ENCODE measurements around the gene IL1A.
"Not testable (repeated sequence)": the region's sequence is repeated elsewhere in the genome, so short reads cannot be mapped to it uniquely, and the experiment has no call there.

Gene IL1A

GRCh38 chr2:112784199-112785189, at the start of gene IL1A:
Gene IL1A, minus strand, starts transcription at chr2:112784493. Its CDS starts 723 bp downstream, at chr2:112783770.
- no peak within 1 kb of the TSS for H3K4me3 ChIP-seq (ENCODE audit: low read depth, low read length)
- no peaks in the 10 kb centered on the region for H3K27me3 ChIP-seq (ENCODE audit: insufficient read depth, low read depth, severe bottlenecking)
- H3K36me3 ChIP-seq = no peaks in the 10 kb centered on the region
- no peak for TF ChIP-seq CTCF (IDR thresholded peaks at IDR 0.05; ENCODE audit: low read depth, low read length)
- H3K9me3 ChIP-seq (ENCODE audit: severe bottlenecking) = no peaks in the 10 kb centered on the region
- no peak for DNase-seq
- H3K27ac ChIP-seq = no peak within 1 kb of the TSS

- H3K4me3 ChIP-seq (ENCODE audit: low read depth, low read length) = no peak overlapping the region
- no peak overlapping the region for H3K27ac ChIP-seq
- no peaks in the 10 kb centered on the region for H3K9me3 ChIP-seq (ENCODE audit: severe bottlenecking)
- no peaks in the 10 kb centered on the region for H3K27me3 ChIP-seq (ENCODE audit: insufficient read depth, low read depth, severe bottlenecking)
- no peak for TF ChIP-seq CTCF (IDR thresholded peaks at IDR 0.05; ENCODE audit: low read depth, low read length)
- no peak for DNase-seq
- no peaks in the 10 kb centered on the region for H3K36me3 ChIP-seq
Observed at GRCh38 chr2:112833976-112834375, 49.7 kb upstream of the IL1A start.

GRCh38 chr2:112833639-112833931, 49.3 kb upstream of the IL1A start:
- not testable (repeated sequence) for H3K27me3 ChIP-seq (ENCODE audit: insufficient read depth, low read depth, severe bottlenecking); H3K4me3 ChIP-seq (ENCODE audit: low read depth, low read length); H3K27ac ChIP-seq; H3K9me3 ChIP-seq (ENCODE audit: severe bottlenecking); H3K36me3 ChIP-seq; DNase-seq

- Histone ChIP-seq H3K4me3 (ENCODE audit: low read depth, low read length) (no peak overlapping the region), H3K27ac (no peak overlapping the region), H3K27me3 (ENCODE audit: insufficient read depth, low read depth, severe bottlenecking) (no peaks in the 10 kb centered on the region), H3K9me3 (ENCODE audit: severe bottlenecking) (no peaks in the 10 kb centered on the region), H3K36me3 (no peaks in the 10 kb centered on the region)
- TF ChIP-seq CTCF (IDR thresholded peaks at IDR 0.05; ENCODE audit: low read depth, low read length) = no peak
- no peak for DNase-seq
Observed at GRCh38 chr2:112832841-112833638, 48.7 kb upstream of the IL1A start.

GRCh38 chr2:112831946-112832840, 47.9 kb upstream of the IL1A start:
- Histone ChIP-seq H3K27ac (no peak overlapping the region), H3K36me3 (no peaks in the 10 kb centered on the region), H3K27me3 (ENCODE audit: insufficient read depth, low read depth, severe bottlenecking) (no peaks in the 10 kb centered on the region), H3K9me3 (ENCODE audit: severe bottlenecking) (no peaks in the 10 kb centered on the region), H3K4me3 (ENCODE audit: low read depth, low read length) (no peak overlapping the region)
- DNase-seq = no peak
- no peak for TF ChIP-seq CTCF (IDR thresholded peaks at IDR 0.05; ENCODE audit: low read depth, low read length)

Data from WERI-Rb-1 (cell line).